ENCODE measurements around the gene CNN2. TPM values are rescaled to one million over a fixed set of nuclear protein-coding genes. Genes with fewer than 3 reads are reported as not detected.

CNN2 gene
- total and polyA plus RNA-seq, 8 donors: 133 to 259 (median 180) TPM

DNA sequence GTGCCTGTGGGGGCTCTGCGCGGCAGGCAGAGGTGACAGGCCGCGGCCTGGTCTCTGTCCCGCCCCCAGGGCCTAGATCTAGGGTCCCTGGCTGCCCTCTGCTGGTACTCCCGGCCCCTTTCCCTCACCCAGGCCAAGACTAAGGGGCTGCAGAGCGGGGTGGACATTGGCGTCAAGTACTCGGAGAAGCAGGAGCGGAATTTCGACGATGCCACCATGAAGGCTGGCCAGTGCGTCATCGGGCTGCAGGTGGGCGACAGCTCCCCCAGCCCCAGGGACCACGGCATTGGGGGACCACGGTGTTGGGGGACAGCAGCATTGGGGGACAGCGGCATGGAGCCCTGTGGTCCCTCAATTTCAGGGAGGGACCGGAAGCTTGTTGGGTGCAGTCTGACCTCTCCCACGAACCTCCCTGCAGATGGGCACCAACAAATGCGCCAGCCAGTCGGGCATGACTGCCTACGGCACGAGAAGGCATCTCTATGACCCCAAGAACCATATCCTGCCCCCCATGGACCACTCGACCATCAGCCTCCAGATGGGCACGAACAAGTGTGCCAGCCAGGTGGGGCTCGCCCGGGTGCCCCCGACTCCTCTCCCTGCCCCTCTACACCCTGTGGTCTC, 9.7 kb downstream of the CNN2 start:
- Histone ChIP-seq H3K27ac (no peak overlapping the region), H3K4me1 (peaks cover 8 to 50% of the 10 kb centered on the region in 2 donors), H3K27me3 (no peaks in the 10 kb centered on the region), H3K4me3 (no peak overlapping the region), H3K9me3 (no peaks in the 10 kb centered on the region), H3K36me3 (peaks cover 0 to 60% of the 10 kb centered on the region in 2 donors)
- intact Hi-C loops (cut with DNase I): no loop called here
- TF ChIP-seq, protein P1, sequence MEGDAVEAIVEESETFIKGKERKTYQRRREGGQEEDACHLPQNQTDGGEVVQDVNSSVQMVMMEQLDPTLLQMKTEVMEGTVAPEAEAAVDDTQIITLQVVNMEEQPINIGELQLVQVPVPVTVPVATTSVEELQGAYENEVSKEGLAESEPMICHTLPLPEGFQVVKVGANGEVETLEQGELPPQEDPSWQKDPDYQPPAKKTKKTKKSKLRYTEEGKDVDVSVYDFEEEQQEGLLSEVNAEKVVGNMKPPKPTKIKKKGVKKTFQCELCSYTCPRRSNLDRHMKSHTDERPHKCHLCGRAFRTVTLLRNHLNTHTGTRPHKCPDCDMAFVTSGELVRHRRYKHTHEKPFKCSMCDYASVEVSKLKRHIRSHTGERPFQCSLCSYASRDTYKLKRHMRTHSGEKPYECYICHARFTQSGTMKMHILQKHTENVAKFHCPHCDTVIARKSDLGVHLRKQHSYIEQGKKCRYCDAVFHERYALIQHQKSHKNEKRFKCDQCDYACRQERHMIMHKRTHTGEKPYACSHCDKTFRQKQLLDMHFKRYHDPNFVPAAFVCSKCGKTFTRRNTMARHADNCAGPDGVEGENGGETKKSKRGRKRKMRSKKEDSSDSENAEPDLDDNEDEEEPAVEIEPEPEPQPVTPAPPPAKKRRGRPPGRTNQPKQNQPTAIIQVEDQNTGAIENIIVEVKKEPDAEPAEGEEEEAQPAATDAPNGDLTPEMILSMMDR (IDR thresholded peaks at IDR 0.05): no peak
- DNase-seq: peak in 1 of 4 donors; percentile 68
- no peak for ATAC-seq

DNA sequence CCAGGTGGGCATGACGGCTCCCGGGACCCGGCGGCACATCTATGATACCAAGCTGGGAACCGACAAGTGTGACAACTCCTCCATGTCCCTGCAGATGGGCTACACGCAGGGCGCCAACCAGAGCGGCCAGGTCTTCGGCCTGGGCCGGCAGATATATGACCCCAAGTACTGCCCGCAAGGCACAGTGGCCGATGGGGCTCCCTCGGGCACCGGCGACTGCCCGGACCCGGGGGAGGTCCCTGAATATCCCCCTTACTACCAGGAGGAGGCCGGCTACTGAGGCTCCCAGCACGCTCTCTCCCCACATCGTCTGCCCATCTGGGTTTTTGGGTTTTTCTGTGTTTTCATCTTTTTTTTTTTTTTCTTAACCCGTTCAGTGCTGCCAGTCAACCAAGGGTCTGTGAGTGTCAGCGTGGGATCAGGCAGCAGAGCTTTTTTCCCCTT, 11.2 kb downstream of the CNN2 start:
- Histone ChIP-seq H3K4me3 (peak overlapping the region in 1 of 2 donors; percentile 68), H3K27ac (peak overlapping the region; percentile 67 to 94), H3K27me3 (no peaks in the 10 kb centered on the region), H3K4me1 (peaks cover 15 to 62% of the 10 kb centered on the region in 2 donors), H3K9me3 (no peaks in the 10 kb centered on the region), H3K36me3 (peaks cover 0 to 57% of the 10 kb centered on the region in 2 donors)
- intact Hi-C loops (cut with DNase I): no loop called here
- ATAC-seq (no peak), DNase-seq (peak in 1 of 4 donors; percentile 83)
- TF ChIP-seq, protein P1 (IDR thresholded peaks at IDR 0.05): no peak

DNA sequence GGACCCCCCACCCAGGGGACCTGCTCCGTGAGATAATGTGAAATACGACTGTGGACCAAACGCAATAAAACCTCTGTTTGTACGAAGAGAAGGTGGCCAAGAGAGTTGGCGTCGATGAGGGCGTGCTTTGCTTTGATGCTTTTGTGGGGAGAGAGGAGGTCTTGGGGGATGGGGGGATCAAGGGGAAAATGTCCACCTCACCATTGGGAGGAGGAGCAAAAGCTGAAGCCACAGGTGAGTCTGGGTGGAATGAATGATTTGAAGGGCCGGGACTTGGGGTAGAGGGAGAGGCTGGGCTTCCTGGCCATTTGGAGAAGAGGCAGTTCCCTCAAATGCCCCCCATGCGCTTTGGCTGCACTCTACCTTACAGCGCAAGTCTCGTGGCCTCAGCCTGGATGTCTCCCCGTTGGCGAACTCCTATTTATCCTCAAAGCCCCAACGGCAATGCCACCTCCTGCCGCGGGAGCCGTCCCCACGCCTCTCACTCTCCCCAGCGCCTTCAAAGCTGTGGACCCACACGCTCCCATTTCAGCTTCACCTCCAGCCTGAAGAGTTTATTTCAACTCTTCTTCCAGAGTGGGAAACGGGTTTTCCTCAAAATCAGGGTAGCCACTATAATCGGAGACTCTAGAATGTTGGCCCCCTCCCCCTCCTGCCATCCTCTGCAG, 12.7 kb downstream of the CNN2 start:
- Histone ChIP-seq H3K27me3 (no peaks in the 10 kb centered on the region), H3K36me3 (peaks cover 0 to 55% of the 10 kb centered on the region in 2 donors), H3K4me3 (peak overlapping the region in 1 of 2 donors; percentile 68), H3K9me3 (no peaks in the 10 kb centered on the region), H3K4me1 (peaks cover 15 to 62% of the 10 kb centered on the region in 2 donors), H3K27ac (peak overlapping the region; percentile 9 to 94)
- intact Hi-C loops (cut with DNase I): no loop called here
- DNase-seq: peak in 1 of 4 donors; percentile 57
- TF ChIP-seq, protein P1 (IDR thresholded peaks at IDR 0.05): no peak
- ATAC-seq: no peak

DNA sequence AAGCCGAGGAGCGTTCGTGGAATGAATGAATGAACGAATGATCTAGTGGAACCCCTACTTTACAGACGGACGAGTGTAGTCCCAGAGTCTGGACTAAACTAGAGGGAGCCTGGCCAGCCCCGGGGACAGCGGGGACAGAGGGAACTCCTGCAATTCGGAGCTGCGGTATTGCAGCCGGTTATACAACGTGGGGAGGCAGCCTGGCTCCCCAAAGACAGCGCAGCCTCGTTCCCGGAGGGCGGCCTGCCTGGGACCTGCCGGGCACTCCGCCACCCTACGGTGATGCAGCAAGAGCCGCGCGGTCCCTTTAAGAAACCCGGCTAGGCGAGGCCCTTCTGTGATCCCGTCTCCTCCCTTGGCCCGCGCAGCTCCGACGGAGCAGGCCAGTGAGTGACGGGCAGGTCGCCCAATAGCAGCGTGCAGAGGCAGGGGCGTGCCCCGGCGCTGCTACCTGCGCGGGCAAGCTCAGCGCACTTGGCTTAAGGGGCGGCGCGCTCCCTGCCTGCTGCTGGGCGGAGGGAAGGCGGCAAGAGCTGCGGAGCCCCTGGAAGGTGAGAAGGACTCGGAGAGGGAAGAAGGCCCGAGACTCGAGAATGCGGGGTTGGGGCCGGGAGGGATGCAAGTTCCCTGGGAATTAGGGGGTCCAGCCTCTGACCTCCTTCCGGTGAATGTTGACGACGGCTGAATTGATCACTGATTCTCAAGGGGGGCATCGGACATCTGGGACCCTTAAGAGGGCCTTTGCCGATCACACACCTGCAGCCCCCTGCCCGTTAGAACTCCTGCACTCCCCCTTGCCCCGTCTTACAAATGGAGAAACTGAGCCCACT, 13.5 kb downstream of the CNN2 start, which contains the start of gene ABCA7:
Gene ABCA7, plus strand, starts transcription at position 462 of the 830 bp plus-strand sequence. CDS start 1,255 bp downstream, outside the sequence.
- intact Hi-C loops (cut with DNase I): no loop called here
- Histone ChIP-seq H3K27ac (peak within 1 kb of the TSS; percentile 26 to 94), H3K27me3 (no peaks in the 10 kb centered on the region), H3K36me3 (peaks cover 0 to 63% of the 10 kb centered on the region in 2 donors), H3K4me3 (peak within 1 kb of the TSS; percentile 52 to 68), H3K9me3 (no peaks in the 10 kb centered on the region), H3K4me1 (peaks cover 15 to 62% of the 10 kb centered on the region in 2 donors)
- TF ChIP-seq, protein P1 (IDR thresholded peaks at IDR 0.05): peak in 1 of 2 donors; percentile 10
- DNase-seq (peak; percentile 95 to 99 (median 98)), ATAC-seq (peak; percentile 94)

Data from left lung (tissue), 10 donors.